ENCODE measurements around the gene TAS2R30. TPM values are rescaled to one million over a fixed set of nuclear protein-coding genes. Genes with fewer than 3 reads are reported as not detected.

Gene TAS2R30
- total RNA-seq, 4 donors from 2014 or later, result 0.50 to 5.7 (median 2.4) TPM

DNA sequence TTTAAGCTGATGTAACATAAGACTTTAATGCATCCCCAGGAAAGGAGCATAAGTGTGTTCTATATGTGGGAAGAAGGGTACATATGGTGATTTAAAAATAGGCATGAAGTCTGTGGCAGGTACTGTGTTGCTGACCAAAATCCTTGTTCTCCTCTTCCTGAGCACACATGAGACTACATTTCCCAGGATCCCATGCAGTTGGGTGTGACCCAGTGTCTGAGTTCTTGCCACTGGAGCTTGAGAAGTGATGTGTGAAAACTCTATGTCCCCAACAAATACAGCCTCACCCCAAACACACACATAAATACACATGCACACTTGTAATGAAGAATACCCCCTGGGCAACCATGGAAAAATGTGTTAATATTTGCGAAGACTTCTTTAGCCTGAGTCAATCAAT is 28.1 kb upstream of the TAS2R30 start:
- DNase-seq, result no peak
- WGBS, 2 donors, result 93 to 100% methylated on average over 1 of the region's 1 CpG
- intact Hi-C loops (cut with DNase I), result no loop called here
- H3K27ac ChIP-seq, result no peak overlapping the region
- H3K4me3 ChIP-seq, result no peak overlapping the region
- H3K4me1 ChIP-seq, result no peaks in the 10 kb centered on the region
- H3K9me3 ChIP-seq, result no peaks in the 10 kb centered on the region
- TF ChIP-seq POLR2A (IDR thresholded peaks at IDR 0.05), result no peak
- TF ChIP-seq, protein P1, sequence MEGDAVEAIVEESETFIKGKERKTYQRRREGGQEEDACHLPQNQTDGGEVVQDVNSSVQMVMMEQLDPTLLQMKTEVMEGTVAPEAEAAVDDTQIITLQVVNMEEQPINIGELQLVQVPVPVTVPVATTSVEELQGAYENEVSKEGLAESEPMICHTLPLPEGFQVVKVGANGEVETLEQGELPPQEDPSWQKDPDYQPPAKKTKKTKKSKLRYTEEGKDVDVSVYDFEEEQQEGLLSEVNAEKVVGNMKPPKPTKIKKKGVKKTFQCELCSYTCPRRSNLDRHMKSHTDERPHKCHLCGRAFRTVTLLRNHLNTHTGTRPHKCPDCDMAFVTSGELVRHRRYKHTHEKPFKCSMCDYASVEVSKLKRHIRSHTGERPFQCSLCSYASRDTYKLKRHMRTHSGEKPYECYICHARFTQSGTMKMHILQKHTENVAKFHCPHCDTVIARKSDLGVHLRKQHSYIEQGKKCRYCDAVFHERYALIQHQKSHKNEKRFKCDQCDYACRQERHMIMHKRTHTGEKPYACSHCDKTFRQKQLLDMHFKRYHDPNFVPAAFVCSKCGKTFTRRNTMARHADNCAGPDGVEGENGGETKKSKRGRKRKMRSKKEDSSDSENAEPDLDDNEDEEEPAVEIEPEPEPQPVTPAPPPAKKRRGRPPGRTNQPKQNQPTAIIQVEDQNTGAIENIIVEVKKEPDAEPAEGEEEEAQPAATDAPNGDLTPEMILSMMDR (IDR thresholded peaks at IDR 0.05), result no peak
- H3K36me3 ChIP-seq, result peaks cover 0 to 35% (median 0%) of the 10 kb centered on the region in 3 donors
- no peaks in the 10 kb centered on the region for H3K27me3 ChIP-seq

GRCh38 chr12:11158885-11159444 is 24.5 kb upstream of the TAS2R30 start:
- H3K9me3 ChIP-seq, result no peaks in the 10 kb centered on the region
- intact Hi-C loops (cut with DNase I), result no loop called here
- H3K27me3 ChIP-seq, result no peaks in the 10 kb centered on the region
- no peak for DNase-seq
- H3K4me3 ChIP-seq, result no peak overlapping the region
- no peak overlapping the region for H3K27ac ChIP-seq
- H3K4me1 ChIP-seq, result no peaks in the 10 kb centered on the region
- H3K36me3 ChIP-seq, result peaks cover 0 to 22% (median 0%) of the 10 kb centered on the region in 3 donors
- TF ChIP-seq, protein P1 (IDR thresholded peaks at IDR 0.05), result no peak
- TF ChIP-seq POLR2A (IDR thresholded peaks at IDR 0.05), result no peak
- 51 to 53% methylated on average over 5 of the region's 5 CpGs for WGBS, 2 donors

DNA sequence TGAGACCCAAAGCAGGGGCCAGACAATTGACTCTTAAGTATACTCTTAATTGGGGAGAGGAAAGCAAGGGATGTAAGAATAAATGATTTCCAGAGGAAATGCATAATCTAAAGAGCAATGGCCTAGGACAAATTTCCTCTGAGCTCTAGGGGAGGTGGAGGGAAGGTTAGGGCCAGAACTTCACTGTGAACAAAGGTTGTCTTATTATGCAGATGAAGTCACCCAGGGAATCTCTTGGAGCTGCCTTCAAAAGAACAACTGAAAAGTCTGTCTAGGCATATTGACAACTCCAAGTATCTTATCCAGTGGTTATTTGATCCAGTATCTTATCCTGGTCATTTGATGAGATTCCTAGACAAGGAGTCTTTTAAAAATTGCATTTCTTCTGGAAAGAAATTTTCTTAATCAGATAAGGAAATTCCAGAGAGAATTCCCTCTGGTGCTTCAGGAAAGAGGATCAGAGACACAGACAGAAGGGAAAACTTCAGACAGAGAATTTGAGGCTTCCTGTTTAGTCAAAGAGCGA is 20.0 kb upstream of the TAS2R30 start:
- 93 to 95% methylated on average over 1 of the region's 1 CpG for WGBS, 2 donors
- intact Hi-C loops (cut with DNase I), result no loop called here
- TF ChIP-seq, protein P1 (IDR thresholded peaks at IDR 0.05), result no peak
- no peak for TF ChIP-seq POLR2A (IDR thresholded peaks at IDR 0.05)

GRCh38 chr12:11152725-11153124 is 18.3 kb upstream of the TAS2R30 start:
- H3K36me3 ChIP-seq, result no peaks in the 10 kb centered on the region
- WGBS, 2 donors, result 83 to 86% methylated on average over 2 of the region's 2 CpGs
- H3K27ac ChIP-seq, result no peak overlapping the region
- no peaks in the 10 kb centered on the region for H3K27me3 ChIP-seq
- no peak for TF ChIP-seq POLR2A (IDR thresholded peaks at IDR 0.05)
- TF ChIP-seq, protein P1 (IDR thresholded peaks at IDR 0.05), result no peak
- intact Hi-C loops (cut with DNase I), result no loop called here
- no peak overlapping the region for H3K4me3 ChIP-seq
- no peaks in the 10 kb centered on the region for H3K4me1 ChIP-seq
- H3K9me3 ChIP-seq, result no peaks in the 10 kb centered on the region
- DNase-seq, result no peak

More for the DNA sequence above, 20.0 kb upstream of the TAS2R30 start:
- no peaks in the 10 kb centered on the region for H3K36me3 ChIP-seq
- H3K4me3 ChIP-seq, result no peak overlapping the region
- no peaks in the 10 kb centered on the region for H3K4me1 ChIP-seq
- H3K9me3 ChIP-seq, result no peaks in the 10 kb centered on the region
- no peak overlapping the region for H3K27ac ChIP-seq
- DNase-seq, result no peak
- no peaks in the 10 kb centered on the region for H3K27me3 ChIP-seq

- no peaks in the 10 kb centered on the region for H3K4me1 ChIP-seq
Measured at GRCh38 chr12:11150832-11151231, 16.4 kb upstream of the TAS2R30 start.

More at GRCh38 chr12:11150832-11151231, 16.4 kb upstream of the TAS2R30 start:
- H3K4me3 ChIP-seq, result no peak overlapping the region
- no peaks in the 10 kb centered on the region for H3K9me3 ChIP-seq
- WGBS, 2 donors, result 31 to 50% methylated on average over 1 of the region's 1 CpG
- TF ChIP-seq, protein P1 (IDR thresholded peaks at IDR 0.05), result no peak
- TF ChIP-seq POLR2A (IDR thresholded peaks at IDR 0.05), result no peak
- no peak for DNase-seq
- no peak overlapping the region for H3K27ac ChIP-seq
- intact Hi-C loops (cut with DNase I), result no loop called here
- H3K27me3 ChIP-seq, result no peaks in the 10 kb centered on the region
- H3K36me3 ChIP-seq, result no peaks in the 10 kb centered on the region
